ENCODE results near the gene HMG20B. TPM values are rescaled to one million over a fixed set of nuclear protein-coding genes. Genes with fewer than 3 reads are reported as not detected.

The HMG20B gene
- polyA plus RNA-seq, 1 of the 3 experiments (the other 2 are of a cell fraction), result 92.0 TPM

DNA sequence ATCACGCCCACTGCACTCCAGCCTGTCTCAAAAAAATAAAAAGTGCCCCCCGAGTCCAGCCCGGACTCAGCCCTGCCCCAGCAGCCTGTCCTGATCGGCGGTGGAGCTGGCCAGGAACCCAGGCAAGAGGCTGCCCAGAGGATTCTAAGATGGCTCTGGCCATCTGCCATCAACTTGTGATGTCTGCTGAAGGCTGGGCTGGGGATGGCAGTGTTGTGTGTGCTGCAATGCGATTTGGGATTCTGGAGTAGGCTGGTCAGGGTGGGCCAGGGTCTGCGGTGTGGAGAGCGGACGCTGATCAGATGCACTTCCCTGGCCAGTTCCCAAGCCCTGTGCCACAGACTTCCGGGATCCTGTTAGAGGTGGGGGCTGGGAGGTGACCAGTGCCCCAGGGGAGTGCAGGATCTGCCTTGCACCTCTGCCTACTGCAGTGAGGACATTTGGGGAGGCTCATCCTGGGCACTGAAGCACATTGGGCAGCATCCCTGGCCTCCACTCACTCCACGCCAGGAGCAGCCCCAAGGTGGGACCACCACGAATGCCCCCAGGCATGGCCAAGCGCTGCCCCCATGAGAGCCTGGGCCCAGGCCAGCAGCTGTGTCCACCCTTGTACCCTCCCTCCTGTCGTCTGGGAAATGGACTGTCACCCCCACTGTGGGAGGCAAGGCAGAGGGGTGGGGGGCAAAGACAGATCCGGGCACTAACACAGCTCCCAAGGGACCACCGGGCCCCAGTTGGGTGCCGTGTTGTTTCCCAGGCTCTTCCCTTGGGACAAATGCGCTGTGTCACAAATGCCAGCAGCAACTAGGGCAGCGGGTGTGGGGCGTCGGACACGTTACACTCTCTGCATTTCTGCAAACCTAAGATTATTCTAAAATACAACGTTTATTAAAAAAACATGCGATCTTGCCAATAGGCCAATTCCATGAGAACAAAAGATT lies 37.3 kb downstream of the HMG20B start:
- 78% methylated on average over 21 of the region's 24 CpGs for WGBS (ENCODE audit: low lambda C conversion rate)
- no peak overlapping the region for H2AFZ ChIP-seq (ENCODE audit: low read depth)
- H3K4me1 ChIP-seq (ENCODE audit: control insufficient read depth in 1 of 2, insufficient read depth in 2 of 2, low read depth in 1 of 2, low read length in 1 of 2), result peaks cover 8 to 14% of the 10 kb centered on the region in 2 experiments; a peak in 1 of 4 replicates
- DNase-seq, result no peak
- H3K4me2 ChIP-seq, result no peak overlapping the region
- H4K20me1 ChIP-seq (ENCODE audit: insufficient read depth), result no peaks in the 10 kb centered on the region
- H3K9ac ChIP-seq, result no peak overlapping the region
- no peaks in the 10 kb centered on the region for H3K9me2 ChIP-seq
- no peak overlapping the region for H3K27ac ChIP-seq (ENCODE audit: low read depth in 2 of 2, low read length in 1 of 2)
- H3K79me2 ChIP-seq (ENCODE audit: insufficient read depth), result no peaks in the 10 kb centered on the region
- no peaks in the 10 kb centered on the region for H3K9me3 ChIP-seq
- no peaks in the 10 kb centered on the region for H3K27me3 ChIP-seq (ENCODE audit: insufficient read depth)
- H3F3A ChIP-seq (replicated peaks; ENCODE audit: insufficient read depth), result no peaks in the 10 kb centered on the region
- peaks cover 0 to 25% of the 10 kb centered on the region in 2 experiments for H3K36me3 ChIP-seq (replicated peaks in 1 of 2; ENCODE audit: control insufficient read depth in 1 of 2, insufficient read depth in 2 of 2, low read length in 1 of 2)
- TF ChIP-seq GABPA (IDR thresholded peaks at IDR 0.05; ENCODE audit: low read depth), result no peak
- ChIA-PET CTCF (interaction anchor here (0.6 to 2.9 kb wide), 4 partner anchors 8 to 378 kb away, joined by 3 to 23 read pairs (median 8); partner anchors contain the start of gene GIPC3), POLR2A (interaction anchor here (0.7 to 1.2 kb wide), 2 partner anchors 23 to 375 kb away, joined by 4 read pairs; partner anchors contain the start of gene EEF2)
- no peak overlapping the region for H3K4me3 ChIP-seq (ENCODE audit: low read depth in 2 of 2, low read length in 1 of 2)

DNA sequence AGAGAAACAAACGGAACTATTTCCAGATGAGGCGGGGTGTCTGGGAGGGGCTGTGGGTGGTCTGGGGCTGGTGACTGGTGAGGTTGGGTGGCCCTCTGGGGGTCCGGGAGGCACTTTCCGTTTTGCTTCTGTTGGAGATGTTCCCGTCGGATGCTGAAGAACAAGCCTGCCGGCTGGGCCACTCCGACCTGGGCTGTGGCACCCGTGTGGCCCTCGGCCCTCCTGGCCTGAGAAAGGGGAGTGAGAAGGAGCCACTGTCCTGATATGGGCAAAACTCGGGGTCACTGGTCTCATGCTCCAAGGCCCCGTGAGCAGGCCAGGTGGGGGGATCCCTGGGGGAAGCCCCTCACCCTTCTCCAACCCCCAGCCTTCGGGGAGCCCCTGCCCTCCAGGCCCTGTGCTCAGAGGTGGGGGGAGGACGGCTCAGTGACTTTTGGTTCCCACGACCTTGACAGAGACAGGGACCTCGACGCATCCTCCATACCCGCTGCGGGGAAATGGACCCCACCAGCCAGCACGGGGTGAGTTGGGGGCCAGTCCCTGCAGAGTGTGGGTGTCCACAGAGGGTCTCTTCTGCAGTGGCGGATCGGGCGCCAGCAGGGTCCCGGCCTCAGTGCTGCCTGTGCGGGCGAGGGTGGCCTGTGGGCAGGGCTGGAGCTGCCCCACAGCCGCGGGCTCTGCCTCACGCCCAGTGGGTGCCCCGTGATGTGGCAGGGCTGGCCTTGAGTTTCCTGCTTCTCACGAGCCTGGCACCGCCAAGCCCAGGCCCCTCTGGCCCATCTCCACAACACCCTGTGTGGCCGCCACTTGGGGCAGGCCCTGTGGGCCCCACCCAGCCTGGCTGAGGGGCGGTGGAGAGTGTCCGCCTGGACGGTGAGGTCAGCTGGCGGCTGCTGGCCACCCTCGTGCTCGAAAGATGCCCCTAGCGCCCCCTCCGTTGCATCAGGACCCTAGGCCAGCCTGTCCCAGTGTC lies 38.3 kb downstream of the HMG20B start:
- Histone ChIP-seq H3F3A (replicated peaks; ENCODE audit: insufficient read depth) (no peaks in the 10 kb centered on the region), H4K20me1 (ENCODE audit: insufficient read depth) (no peaks in the 10 kb centered on the region), H3K4me1 (ENCODE audit: control insufficient read depth in 1 of 2, insufficient read depth in 2 of 2, low read depth in 1 of 2, low read length in 1 of 2) (peaks cover 8 to 11% of the 10 kb centered on the region in 2 experiments; a peak in 1 of 4 replicates), H3K9me2 (no peaks in the 10 kb centered on the region), H3K79me2 (ENCODE audit: insufficient read depth) (no peaks in the 10 kb centered on the region), H3K9ac (no peak overlapping the region), H3K36me3 (replicated peaks in 1 of 2; ENCODE audit: control insufficient read depth in 1 of 2, insufficient read depth in 2 of 2, low read length in 1 of 2) (peaks cover 0 to 25% of the 10 kb centered on the region in 2 experiments), H2AFZ (ENCODE audit: low read depth) (no peak overlapping the region), H3K27ac (ENCODE audit: low read depth in 2 of 2, low read length in 1 of 2) (no peak overlapping the region), H3K4me2 (no peak overlapping the region), H3K4me3 (ENCODE audit: low read depth in 2 of 2, low read length in 1 of 2) (no peak overlapping the region), H3K27me3 (ENCODE audit: insufficient read depth) (no peaks in the 10 kb centered on the region), H3K9me3 (no peaks in the 10 kb centered on the region)
- 88% methylated on average over 9 of the region's 41 CpGs for WGBS (ENCODE audit: low lambda C conversion rate)
- POLR2A ChIA-PET, result no interaction called here
- CTCF ChIA-PET, result interaction anchor here (0.6 to 2.3 kb wide), 3 partner anchors 24 to 377 kb away, joined by 3 to 13 read pairs (median 3); partner anchors contain the start of gene GIPC3
- DNase-seq, result no peak
- TF ChIP-seq GATA2 (CRISPR knock-in tag; IDR thresholded peaks at IDR 0.05) (no peak), EP300 (IDR thresholded peaks at IDR 0.05; ENCODE audit: borderline replicate concordance in 1 of 2, low read depth in 1 of 2, low read length in 1 of 2) (no peak), NFIC (IDR thresholded peaks at IDR 0.05; ENCODE audit: borderline replicate concordance) (no peak), ELF1 (IDR thresholded peaks at IDR 0.05) (no peak), YY1 (IDR thresholded peaks at IDR 0.05; ENCODE audit: low read depth) (no peak), CHD2 (IDR thresholded peaks at IDR 0.05; ENCODE audit: low read length, partially characterized antibody) (no peak), MEF2A (IDR thresholded peaks at IDR 0.05; ENCODE audit: borderline replicate concordance, low read depth) (no peak), USF1 (IDR thresholded peaks at IDR 0.05; ENCODE audit: borderline replicate concordance, low read depth) (no peak), JUND (IDR thresholded peaks at IDR 0.05) (no peak)
